GM23338 (cell line): ENCODE data around the gene TNFAIP8L2. TPM values are rescaled to one million over a fixed set of nuclear protein-coding genes. Genes with fewer than 3 reads are reported as not detected.

Source experiments
- ATAC-seq: fragments of 200-7000 bp; cut with Tn5 transposase; 3 replicates; pipeline ENCODE4 v1.9.1; 2020
- DNase-seq: peaks from one replicate; pipeline ENCODE4 v3.0.0-alpha.2; 2015; ENCODE audit warnings: low spot score
- H2AFZ ChIP-seq: fragments of 200-600 bp; sonication (generic); 2 replicates; pipeline ENCODE4 v1.8.0; 2016; ENCODE audit warnings: antibody characterized with exemption, mild to moderate bottlenecking, moderate library complexity
- H3F3A ChIP-seq: fragments of 200-600 bp; sonication (generic); replicated peaks from 2 replicates; pipeline ENCODE4 v1.8.0; 2017; ENCODE audit warnings: antibody characterized with exemption, mixed run types, low read depth
- H3K27ac ChIP-seq: fragments of 200-600 bp; sonication (generic); 2 replicates; pipeline ENCODE4 v1.6.1; 2016; ENCODE audit warnings: low read depth
- H3K27me3 ChIP-seq: fragments of 200-600 bp; sonication (generic); 2 replicates; pipeline ENCODE4 v1.8.0; 2016; ENCODE audit warnings: mild to moderate bottlenecking, mixed run types, moderate library complexity; ENCODE audit not compliant: insufficient read depth
- H3K36me3 ChIP-seq: fragments of 200-600 bp; sonication (generic); 2 replicates; pipeline ENCODE4 v1.8.0; 2016; ENCODE audit warnings: mild to moderate bottlenecking; ENCODE audit not compliant: insufficient read depth
- H3K4me1 ChIP-seq: fragments of 200-600 bp; sonication (generic); 2 replicates; pipeline ENCODE4 v1.8.0; 2016; ENCODE audit warnings: mild to moderate bottlenecking, moderate library complexity; ENCODE audit not compliant: insufficient read depth
- H3K4me2 ChIP-seq: fragments of 200-600 bp; sonication (generic); 2 replicates; pipeline ENCODE4 v1.7.1; 2017; ENCODE audit warnings: mixed run types
- H3K4me3 ChIP-seq: fragments of 200-600 bp; sonication (generic); 2 replicates; pipeline ENCODE4 v1.6.1; 2016; ENCODE audit warnings: mixed run types
- H3K79me2 ChIP-seq: fragments of 200-600 bp; sonication (generic); replicated peaks from 2 replicates; pipeline ENCODE4 v1.8.0; 2017; ENCODE audit warnings: mild to moderate bottlenecking; ENCODE audit not compliant: insufficient read depth
- H3K9me2 ChIP-seq: fragments of 200-600 bp; sonication (generic); 2 replicates; pipeline ENCODE4 v1.8.0; 2017; ENCODE audit not compliant: insufficient read depth
- H4K20me1 ChIP-seq: fragments of 200-600 bp; sonication (generic); replicated peaks from 2 replicates; pipeline ENCODE4 v1.8.0; 2017; ENCODE audit warnings: mild to moderate bottlenecking; ENCODE audit not compliant: insufficient read depth
- H3K27ac Mint-ChIP-seq: 2 replicates; pipeline ENCODE4 v1.8.0; 2020; ENCODE audit warnings: inconsistent platforms, mild to moderate bottlenecking, moderate library complexity, mixed read lengths
- H3K27me3 Mint-ChIP-seq: 3 replicates; pipeline ENCODE4 v1.8.0; 2022; ENCODE audit warnings: low read depth, mild to moderate bottlenecking, moderate library complexity, mixed read lengths, inconsistent platforms; ENCODE audit not compliant: insufficient read depth, poor library complexity
- H3K36me3 Mint-ChIP-seq: 3 replicates; pipeline ENCODE4 v1.8.0; 2021; ENCODE audit warnings: low read depth, mild to moderate bottlenecking, inconsistent platforms, moderate library complexity, mixed read lengths
- H3K4me1 Mint-ChIP-seq: 3 replicates; pipeline ENCODE4 v1.8.0; 2020; ENCODE audit warnings: mild to moderate bottlenecking, inconsistent platforms, mixed read lengths
- H3K4me3 Mint-ChIP-seq: 3 replicates; pipeline ENCODE4 v1.8.0; 2021; ENCODE audit warnings: moderate library complexity, mild to moderate bottlenecking, inconsistent platforms, mixed read lengths
- H3K9me3 Mint-ChIP-seq: 3 replicates; pipeline ENCODE4 v1.8.0; 2020; ENCODE audit warnings: moderate library complexity, mild to moderate bottlenecking, inconsistent platforms, mixed read lengths
- CREB1 ChIP-seq: fragments of 250-450 bp; sonication (Bioruptor Pico); IDR thresholded peaks from 2 replicates; pipeline ENCODE4 v1.5.0; 2020; ENCODE audit warnings: low read depth, mild to moderate bottlenecking, moderate library complexity
- EZH2 ChIP-seq: fragments of 200-600 bp; sonication (generic); IDR thresholded peaks from one replicate; pipeline ENCODE4 v1.8.0; 2017; ENCODE audit warnings: antibody characterized with exemption, mild to moderate bottlenecking, low read depth; ENCODE audit not compliant: unreplicated experiment
- EZH2phosphoT487 ChIP-seq: fragments of 200-600 bp; sonication (generic); IDR thresholded peaks from one replicate; pipeline ENCODE4 v1.8.1; 2018; ENCODE audit warnings: antibody characterized with exemption; ENCODE audit not compliant: unreplicated experiment
- JUNB ChIP-seq: IDR thresholded peaks from one replicate; pipeline ENCODE4 v1.6.1; 2016; ENCODE audit warnings: antibody characterized with exemption; ENCODE audit not compliant: unreplicated experiment
- NANOG ChIP-seq: IDR thresholded peaks from 2 replicates; pipeline ENCODE4 v1.6.1; 2016; ENCODE audit warnings: antibody characterized with exemption, borderline replicate concordance
- POLR2AphosphoS5 ChIP-seq: IDR thresholded peaks from 2 replicates; pipeline ENCODE4 v1.6.1; 2016; ENCODE audit warnings: antibody characterized with exemption, low read depth
- STAT1 ChIP-seq: IDR thresholded peaks from one replicate; pipeline ENCODE4 v1.6.1; 2016; ENCODE audit warnings: antibody characterized with exemption; ENCODE audit not compliant: unreplicated experiment
- ZNF114 ChIP-seq: fragments of 250-450 bp; sonication (Bioruptor Pico); IDR thresholded peaks from 2 replicates; pipeline ENCODE4 v1.5.0; 2020; ENCODE audit warnings: mild to moderate bottlenecking, moderate library complexity
- ZNF331 ChIP-seq: fragments of 250-450 bp; sonication (Bioruptor Pico); IDR thresholded peaks from 2 replicates; pipeline ENCODE4 v1.5.0; 2020; ENCODE audit warnings: low read depth, mild to moderate bottlenecking, moderate library complexity
- polyA plus RNA-seq: library from polyadenylated mRNA; unstranded; fragments of >200 nt; fragmentation: Nextera tagmentation; extraction: Ambion mirVana; gene quantifications from 2 replicates; pipeline ENCODE4 v1.2.1, GENCODE V29; 2016
- total RNA-seq: library from RNA; depleted of rRNA; stranded (reverse); fragments of >200 nt; shearing (Covaris generic); gene quantifications from 2 replicates; pipeline ENCODE4 v1.2.3, GENCODE V29; 2014
- TF ChIP-seq, protein P1 (sequence below): fragments of 250-450 bp; sonication (Bioruptor Pico); IDR thresholded peaks from 2 replicates; pipeline ENCODE4 v1.5.0; 2020; ENCODE audit warnings: mild to moderate bottlenecking, moderate library complexity
- TF ChIP-seq, protein P2 (sequence below): IDR thresholded peaks from 2 replicates; pipeline ENCODE4 v1.6.1; 2016; ENCODE audit warnings: antibody characterized with exemption
- TF ChIP-seq, protein P3 (sequence below), 2 experiments: fragments of 200-600 bp in 1 of 2; sonication (generic) in 1 of 2; conservative IDR thresholded peaks; 2 replicates each; pipeline versions ENCODE4 v1.5.1 to v1.6.1; 2016 to 2017; ENCODE audit warnings: antibody characterized with exemption in 2 of 2, low read depth in 2 of 2, mild to moderate bottlenecking in 2 of 2, moderate library complexity in 1 of 2
- TF ChIP-seq, protein P4 (sequence below): IDR thresholded peaks from one replicate; pipeline ENCODE4 v1.6.1; 2018; ENCODE audit warnings: antibody characterized with exemption; ENCODE audit not compliant: unreplicated experiment

Gene TNFAIP8L2
- total and polyA plus RNA-seq, 2 experiments from 2014 or later, result 0.40 TPM; not detected in 1

DNA sequence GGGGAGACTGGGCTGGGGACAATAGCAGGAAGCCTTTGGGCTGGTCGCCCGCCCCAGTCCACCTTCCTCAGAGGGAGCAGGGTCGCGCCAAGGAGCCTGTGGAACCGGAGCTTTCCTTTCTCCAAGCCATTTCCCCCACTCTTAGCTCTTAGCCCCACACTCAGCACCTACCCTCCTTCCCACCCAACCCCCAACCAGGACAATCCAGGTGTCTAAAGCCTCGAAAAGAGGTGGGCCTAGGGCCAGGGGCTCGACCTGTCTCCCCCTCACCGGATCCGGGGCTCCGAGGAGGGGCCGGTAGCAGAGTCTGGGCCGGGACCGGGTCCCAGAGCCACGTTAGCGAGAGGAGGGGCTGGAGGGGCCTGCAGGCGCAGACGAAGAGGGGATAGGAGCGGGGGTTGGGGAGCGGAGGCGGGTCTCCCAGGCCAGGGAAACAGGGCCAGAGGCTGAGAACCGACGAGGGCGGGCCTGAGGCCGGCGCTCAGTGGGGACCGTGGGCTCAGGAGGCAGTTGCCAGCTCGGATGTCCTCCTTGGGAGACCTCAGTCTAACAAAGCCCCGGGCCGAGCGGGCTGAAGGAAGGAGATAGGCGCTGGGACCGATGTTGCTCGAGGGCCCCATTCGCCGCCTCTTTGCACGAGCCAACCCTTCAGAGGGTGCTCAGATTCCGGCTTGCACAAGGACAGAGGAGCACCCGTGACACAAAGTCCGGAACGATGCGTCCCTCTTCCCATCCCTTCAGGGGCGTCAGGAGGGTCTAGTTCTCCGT, 11.0 kb upstream of the TNFAIP8L2 start:
- Histone ChIP-seq H3K4me3 (peak overlapping the region; percentile 96), H3K9me2 (no peaks in the 10 kb centered on the region), H3K4me1 (peaks cover 35% of the 10 kb centered on the region), H3K27ac (no peak overlapping the region), H4K20me1 (peaks cover 5% of the 10 kb centered on the region; the same call in 1 of the 2 replicates), H2AFZ (peak overlapping the region; percentile 91), H3K4me2 (peak overlapping the region; percentile 98), H3K27me3 (peaks cover 35% of the 10 kb centered on the region), H3K36me3 (no peaks in the 10 kb centered on the region), H3K79me2 (no peaks in the 10 kb centered on the region; the same call in 1 of the 2 replicates), H3F3A (peaks cover 9% of the 10 kb centered on the region; the same call in 1 of the 2 replicates)
- Mint-ChIP-seq H3K4me1 (peaks cover 39% of the 10 kb centered on the region), H3K27me3 (peaks cover 32% of the 10 kb centered on the region), H3K36me3 (no peaks in the 10 kb centered on the region; the same call in 2 of the 3 replicates), H3K27ac (no peak overlapping the region), H3K4me3 (peak overlapping the region; percentile 82), H3K9me3 (no peaks in the 10 kb centered on the region)
- ATAC-seq (peak; percentile 25), DNase-seq (peak; percentile 60)
- TF ChIP-seq, protein P1, sequence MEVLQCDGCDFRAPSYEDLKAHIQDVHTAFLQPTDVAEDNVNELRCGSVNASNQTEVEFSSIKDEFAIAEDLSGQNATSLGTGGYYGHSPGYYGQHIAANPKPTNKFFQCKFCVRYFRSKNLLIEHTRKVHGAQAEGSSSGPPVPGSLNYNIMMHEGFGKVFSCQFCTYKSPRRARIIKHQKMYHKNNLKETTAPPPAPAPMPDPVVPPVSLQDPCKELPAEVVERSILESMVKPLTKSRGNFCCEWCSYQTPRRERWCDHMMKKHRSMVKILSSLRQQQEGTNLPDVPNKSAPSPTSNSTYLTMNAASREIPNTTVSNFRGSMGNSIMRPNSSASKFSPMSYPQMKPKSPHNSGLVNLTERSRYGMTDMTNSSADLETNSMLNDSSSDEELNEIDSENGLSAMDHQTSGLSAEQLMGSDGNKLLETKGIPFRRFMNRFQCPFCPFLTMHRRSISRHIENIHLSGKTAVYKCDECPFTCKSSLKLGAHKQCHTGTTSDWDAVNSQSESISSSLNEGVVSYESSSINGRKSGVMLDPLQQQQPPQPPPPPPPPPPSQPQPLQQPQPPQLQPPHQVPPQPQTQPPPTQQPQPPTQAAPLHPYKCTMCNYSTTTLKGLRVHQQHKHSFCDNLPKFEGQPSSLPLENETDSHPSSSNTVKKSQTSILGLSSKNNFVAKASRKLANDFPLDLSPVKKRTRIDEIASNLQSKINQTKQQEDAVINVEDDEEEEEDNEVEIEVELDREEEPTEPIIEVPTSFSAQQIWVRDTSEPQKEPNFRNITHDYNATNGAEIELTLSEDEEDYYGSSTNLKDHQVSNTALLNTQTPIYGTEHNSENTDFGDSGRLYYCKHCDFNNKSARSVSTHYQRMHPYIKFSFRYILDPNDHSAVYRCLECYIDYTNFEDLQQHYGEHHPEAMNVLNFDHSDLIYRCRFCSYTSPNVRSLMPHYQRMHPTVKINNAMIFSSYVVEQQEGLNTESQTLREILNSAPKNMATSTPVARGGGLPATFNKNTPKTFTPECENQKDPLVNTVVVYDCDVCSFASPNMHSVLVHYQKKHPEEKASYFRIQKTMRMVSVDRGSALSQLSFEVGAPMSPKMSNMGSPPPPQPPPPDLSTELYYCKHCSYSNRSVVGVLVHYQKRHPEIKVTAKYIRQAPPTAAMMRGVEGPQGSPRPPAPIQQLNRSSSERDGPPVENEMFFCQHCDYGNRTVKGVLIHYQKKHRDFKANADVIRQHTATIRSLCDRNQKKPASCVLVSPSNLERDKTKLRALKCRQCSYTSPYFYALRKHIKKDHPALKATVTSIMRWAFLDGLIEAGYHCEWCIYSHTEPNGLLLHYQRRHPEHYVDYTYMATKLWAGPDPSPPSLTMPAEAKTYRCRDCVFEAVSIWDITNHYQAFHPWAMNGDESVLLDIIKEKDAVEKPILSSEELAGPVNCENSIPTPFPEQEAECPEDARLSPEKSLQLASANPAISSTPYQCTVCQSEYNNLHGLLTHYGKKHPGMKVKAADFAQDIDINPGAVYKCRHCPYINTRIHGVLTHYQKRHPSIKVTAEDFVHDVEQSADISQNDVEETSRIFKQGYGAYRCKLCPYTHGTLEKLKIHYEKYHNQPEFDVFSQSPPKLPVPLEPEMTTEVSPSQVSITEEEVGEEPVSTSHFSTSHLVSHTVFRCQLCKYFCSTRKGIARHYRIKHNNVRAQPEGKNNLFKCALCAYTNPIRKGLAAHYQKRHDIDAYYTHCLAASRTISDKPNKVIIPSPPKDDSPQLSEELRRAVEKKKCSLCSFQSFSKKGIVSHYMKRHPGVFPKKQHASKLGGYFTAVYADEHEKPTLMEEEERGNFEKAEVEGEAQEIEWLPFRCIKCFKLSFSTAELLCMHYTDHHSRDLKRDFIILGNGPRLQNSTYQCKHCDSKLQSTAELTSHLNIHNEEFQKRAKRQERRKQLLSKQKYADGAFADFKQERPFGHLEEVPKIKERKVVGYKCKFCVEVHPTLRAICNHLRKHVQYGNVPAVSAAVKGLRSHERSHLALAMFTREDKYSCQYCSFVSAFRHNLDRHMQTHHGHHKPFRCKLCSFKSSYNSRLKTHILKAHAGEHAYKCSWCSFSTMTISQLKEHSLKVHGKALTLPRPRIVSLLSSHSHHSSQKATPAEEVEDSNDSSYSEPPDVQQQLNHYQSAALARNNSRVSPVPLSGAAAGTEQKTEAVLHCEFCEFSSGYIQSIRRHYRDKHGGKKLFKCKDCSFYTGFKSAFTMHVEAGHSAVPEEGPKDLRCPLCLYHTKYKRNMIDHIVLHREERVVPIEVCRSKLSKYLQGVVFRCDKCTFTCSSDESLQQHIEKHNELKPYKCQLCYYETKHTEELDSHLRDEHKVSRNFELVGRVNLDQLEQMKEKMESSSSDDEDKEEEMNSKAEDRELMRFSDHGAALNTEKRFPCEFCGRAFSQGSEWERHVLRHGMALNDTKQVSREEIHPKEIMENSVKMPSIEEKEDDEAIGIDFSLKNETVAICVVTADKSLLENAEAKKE (CRISPR knock-in tag), result no peak
- TF ChIP-seq ZNF331 (no peak), ZNF114 (CRISPR knock-in tag) (no peak), JUNB (no peak), EZH2 (no peak), STAT1 (no peak), CREB1 (CRISPR knock-in tag) (no peak), NANOG (no peak), EZH2phosphoT487 (no peak), POLR2AphosphoS5 (no peak)
- TF ChIP-seq, protein P2, sequence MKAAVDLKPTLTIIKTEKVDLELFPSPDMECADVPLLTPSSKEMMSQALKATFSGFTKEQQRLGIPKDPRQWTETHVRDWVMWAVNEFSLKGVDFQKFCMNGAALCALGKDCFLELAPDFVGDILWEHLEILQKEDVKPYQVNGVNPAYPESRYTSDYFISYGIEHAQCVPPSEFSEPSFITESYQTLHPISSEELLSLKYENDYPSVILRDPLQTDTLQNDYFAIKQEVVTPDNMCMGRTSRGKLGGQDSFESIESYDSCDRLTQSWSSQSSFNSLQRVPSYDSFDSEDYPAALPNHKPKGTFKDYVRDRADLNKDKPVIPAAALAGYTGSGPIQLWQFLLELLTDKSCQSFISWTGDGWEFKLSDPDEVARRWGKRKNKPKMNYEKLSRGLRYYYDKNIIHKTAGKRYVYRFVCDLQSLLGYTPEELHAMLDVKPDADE, result no peak
- TF ChIP-seq, protein P3, sequence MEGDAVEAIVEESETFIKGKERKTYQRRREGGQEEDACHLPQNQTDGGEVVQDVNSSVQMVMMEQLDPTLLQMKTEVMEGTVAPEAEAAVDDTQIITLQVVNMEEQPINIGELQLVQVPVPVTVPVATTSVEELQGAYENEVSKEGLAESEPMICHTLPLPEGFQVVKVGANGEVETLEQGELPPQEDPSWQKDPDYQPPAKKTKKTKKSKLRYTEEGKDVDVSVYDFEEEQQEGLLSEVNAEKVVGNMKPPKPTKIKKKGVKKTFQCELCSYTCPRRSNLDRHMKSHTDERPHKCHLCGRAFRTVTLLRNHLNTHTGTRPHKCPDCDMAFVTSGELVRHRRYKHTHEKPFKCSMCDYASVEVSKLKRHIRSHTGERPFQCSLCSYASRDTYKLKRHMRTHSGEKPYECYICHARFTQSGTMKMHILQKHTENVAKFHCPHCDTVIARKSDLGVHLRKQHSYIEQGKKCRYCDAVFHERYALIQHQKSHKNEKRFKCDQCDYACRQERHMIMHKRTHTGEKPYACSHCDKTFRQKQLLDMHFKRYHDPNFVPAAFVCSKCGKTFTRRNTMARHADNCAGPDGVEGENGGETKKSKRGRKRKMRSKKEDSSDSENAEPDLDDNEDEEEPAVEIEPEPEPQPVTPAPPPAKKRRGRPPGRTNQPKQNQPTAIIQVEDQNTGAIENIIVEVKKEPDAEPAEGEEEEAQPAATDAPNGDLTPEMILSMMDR (conservative IDR thresholded peaks at IDR 0.05; ENCODE audit: low read depth in 2 of 2), result no peak
- TF ChIP-seq, protein P4, sequence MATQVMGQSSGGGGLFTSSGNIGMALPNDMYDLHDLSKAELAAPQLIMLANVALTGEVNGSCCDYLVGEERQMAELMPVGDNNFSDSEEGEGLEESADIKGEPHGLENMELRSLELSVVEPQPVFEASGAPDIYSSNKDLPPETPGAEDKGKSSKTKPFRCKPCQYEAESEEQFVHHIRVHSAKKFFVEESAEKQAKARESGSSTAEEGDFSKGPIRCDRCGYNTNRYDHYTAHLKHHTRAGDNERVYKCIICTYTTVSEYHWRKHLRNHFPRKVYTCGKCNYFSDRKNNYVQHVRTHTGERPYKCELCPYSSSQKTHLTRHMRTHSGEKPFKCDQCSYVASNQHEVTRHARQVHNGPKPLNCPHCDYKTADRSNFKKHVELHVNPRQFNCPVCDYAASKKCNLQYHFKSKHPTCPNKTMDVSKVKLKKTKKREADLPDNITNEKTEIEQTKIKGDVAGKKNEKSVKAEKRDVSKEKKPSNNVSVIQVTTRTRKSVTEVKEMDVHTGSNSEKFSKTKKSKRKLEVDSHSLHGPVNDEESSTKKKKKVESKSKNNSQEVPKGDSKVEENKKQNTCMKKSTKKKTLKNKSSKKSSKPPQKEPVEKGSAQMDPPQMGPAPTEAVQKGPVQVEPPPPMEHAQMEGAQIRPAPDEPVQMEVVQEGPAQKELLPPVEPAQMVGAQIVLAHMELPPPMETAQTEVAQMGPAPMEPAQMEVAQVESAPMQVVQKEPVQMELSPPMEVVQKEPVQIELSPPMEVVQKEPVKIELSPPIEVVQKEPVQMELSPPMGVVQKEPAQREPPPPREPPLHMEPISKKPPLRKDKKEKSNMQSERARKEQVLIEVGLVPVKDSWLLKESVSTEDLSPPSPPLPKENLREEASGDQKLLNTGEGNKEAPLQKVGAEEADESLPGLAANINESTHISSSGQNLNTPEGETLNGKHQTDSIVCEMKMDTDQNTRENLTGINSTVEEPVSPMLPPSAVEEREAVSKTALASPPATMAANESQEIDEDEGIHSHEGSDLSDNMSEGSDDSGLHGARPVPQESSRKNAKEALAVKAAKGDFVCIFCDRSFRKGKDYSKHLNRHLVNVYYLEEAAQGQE, result no peak
